HG02759 (cell line): ENCODE measurements around the gene ZBTB45.
"Not testable (repeated sequence)": the region's sequence is repeated elsewhere in the genome, so short reads cannot be mapped to it uniquely, and the experiment has no call there.

ENCODE experiments used
- ATAC-seq: cut with Tn5 transposase; IDR thresholded peaks from one replicate; pipeline ENCODE4 v1.9.1; 2021; ENCODE audit warnings: mild to moderate bottlenecking, moderate library complexity; ENCODE audit not compliant: unreplicated experiment

The ZBTB45 gene

DNA sequence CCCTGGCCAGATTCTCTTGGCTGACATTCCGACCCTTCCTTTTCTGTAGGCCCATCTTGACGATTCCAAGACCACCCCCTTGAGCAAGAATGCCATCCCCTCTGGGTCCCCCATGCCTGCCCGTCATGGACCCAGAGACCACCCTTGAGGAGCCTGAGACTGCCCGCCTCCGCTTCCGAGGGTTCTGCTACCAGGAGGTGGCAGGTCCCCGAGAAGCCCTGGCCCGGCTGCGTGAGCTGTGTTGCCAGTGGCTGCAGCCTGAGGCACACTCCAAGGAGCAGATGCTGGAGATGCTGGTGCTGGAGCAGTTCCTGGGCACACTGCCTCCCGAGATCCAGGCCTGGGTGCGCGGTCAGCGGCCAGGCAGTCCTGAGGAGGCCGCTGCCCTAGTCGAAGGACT is 42.5 kb downstream of the ZBTB45 start:
- ATAC-seq: no peak

- no peak for ATAC-seq
Measured at GRCh38 chr19:58476498-58477015, 43.1 kb downstream of the ZBTB45 start.

- ATAC-seq: peak; percentile 88
Measured at GRCh38 chr19:58475714-58476497, 43.7 kb downstream of the ZBTB45 start, which contains the start of gene ZNF446. ZNF446 (plus strand) TSS chr19:58476352; CDS start chr19:58477219, 867 bp downstream.

DNA sequence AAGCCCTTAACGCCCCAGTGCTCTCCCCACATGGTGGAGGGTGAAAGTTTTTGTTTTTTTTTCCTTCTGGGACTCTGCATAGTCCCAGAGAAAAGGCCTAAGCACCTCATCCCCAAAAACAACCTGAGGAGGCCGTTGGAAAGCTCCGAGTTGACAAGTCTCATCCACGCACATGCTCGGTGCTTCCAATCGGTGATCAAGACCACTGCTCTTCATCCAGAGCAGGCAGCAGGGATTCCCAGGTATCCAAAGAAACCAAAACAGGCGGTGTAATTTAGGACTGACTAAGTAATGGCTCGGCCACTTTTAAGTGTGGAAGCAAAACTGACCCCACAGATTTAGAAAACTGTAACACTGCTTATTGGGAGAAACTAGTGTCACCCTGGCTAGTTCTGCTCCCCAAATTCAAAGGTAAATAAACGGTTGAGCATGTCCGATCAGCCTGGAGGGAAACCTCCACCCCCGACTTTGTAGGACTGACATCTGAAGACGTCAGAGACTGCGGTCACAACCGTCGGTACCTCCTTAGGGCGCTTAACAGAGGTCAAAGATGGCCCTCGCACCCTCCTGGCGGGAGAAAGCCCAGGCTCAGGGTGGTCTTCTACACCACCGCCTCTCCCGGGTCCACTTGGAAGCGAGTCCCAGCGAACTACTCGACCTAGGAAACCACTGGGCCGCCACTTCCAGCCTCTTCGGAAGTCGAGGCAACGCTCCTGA is 44.5 kb downstream of the ZBTB45 start:
- ATAC-seq: peak; percentile 2

DNA sequence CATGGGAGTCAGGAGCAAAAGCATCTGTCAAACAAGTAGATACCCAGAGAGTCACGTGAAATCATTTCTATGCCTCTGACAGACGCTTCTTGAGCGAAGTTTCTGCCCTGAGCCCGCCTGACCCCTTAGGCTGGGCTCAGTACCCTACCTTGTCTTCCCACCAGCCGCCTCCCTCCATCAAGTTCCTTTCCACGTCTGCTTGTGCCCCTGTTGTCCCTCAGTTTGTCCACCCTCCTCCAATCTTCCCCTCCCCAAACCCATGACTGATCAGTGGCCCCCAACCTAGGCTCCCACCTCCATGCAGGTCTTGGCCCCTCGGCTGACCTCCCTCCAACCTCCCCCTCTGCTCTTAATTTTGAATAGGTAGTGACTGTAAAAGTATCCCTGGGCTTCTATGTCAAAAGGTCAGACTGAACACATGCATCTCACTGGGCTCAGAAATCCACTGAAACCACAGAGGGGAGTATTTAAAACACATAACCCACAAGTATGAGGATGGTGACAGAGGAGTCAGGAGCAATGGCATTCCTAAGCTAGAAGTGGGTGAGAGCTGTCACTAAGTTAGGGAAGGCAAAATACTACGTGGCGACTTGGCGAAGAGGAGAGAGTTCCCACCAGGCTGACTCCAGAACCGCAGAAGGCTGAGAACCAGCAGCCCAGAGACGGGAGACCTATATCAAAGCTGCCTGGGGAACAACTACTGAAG is 45.2 kb downstream of the ZBTB45 start:
- ATAC-seq: no peak

DNA sequence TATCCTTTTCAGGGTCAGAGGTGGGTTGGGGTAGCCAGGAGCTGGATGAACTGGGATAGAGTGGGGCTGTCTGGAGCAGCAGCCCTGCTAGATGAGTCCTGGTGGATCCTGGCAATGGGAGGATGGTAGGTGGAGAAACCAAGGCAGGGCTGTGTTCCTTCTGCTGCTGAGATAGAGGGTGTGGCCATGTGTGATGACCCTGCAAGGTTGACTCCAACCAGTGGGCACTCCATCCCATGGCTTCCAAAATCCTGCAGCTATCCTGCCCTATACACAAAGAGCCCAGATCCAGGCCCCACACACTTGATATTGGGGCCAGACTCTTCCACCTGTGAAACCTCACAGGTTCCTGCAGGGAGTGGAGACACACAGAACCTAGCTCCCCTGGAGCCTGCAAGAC is 45.8 kb downstream of the ZBTB45 start:
- ATAC-seq: no peak

GRCh38 chr19:58471736-58472135 is 47.9 kb downstream of the ZBTB45 start:
- ATAC-seq: no peak

DNA sequence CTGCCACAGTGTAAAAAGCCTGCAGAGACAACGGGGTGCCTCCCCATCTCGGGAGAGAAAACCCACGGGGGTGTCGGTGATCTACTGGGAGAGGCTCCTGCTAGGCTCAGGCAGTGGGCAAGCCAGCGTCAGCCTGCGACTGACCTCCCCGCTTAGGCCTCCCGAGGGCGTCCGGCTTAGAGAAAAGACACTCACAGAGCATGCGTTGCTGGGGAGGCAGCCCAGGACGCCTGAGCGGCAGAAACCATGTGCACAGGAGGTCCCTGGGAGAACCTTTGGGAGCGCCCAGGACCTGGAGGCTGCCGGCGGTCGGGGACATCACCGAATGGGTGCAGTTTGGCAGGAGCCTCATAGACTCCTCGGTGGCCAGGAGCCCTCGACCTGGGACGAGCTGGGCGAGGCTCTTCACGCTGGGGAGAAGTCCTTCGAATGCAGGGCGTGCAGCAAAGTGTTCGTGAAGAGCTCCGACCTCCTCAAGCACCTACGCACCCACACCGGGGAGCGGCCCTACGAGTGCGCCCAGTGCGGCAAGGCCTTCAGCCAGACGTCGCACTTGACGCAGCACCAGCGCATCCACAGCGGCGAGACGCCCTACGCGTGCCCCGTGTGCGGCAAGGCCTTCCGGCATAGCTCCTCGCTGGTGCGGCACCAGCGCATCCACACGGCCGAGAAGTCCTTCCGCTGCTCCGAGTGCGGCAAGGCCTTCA is 48.6 kb downstream of the ZBTB45 start:
- not testable (repeated sequence) for ATAC-seq

- no peak for ATAC-seq
Measured at GRCh38 chr19:58469241-58470013, 50.2 kb downstream of the ZBTB45 start.

- no peak for ATAC-seq
Measured at GRCh38 chr19:58468216-58468839, 51.3 kb downstream of the ZBTB45 start.

DNA sequence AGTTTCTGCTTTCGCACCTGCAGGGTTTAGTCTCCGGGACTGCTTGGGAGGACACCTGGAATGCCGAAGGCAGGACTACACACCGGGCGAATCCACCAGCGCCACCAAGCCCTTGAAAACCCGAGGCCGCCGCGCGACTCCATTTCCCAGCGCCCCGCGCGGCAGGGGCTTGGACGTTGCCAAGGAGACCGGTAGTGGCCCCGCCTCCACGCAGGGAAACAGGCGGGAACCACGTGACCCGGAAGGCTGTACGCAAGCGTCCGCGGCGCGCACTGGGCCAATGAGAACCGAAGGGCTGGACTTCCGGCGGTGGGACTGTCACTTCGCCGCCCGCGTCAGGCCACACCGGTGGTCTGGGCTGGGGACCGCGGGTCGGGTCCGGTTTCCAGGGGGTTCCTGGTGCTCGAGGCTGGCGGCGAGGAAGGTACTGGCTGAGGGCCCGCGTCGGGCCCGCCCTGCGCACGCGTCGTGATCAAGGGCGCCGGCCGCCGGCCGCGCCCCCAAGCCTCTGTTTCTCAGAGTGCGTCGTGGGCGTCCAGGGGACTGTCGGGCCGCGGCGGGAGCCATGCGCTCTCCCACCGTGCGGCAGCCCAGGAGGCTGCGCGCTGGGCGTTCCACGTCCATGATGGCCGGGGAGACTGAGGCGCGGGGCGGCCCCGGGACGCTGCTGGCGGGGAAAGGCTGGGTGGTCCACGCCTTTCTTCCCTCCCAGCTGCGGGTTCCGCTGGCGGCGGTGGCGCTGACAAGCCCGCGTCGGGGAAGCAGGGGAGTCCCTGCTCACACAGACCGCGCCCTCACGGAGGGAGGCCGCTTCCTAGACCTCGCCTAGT is 52.6 kb downstream of the ZBTB45 start, which contains the start of gene ZNF324:
Gene ZNF324, plus strand, starts transcription at position 321 of the 830 bp plus-strand sequence. CDS start 2,106 bp downstream, outside the sequence.
- ATAC-seq: peak; percentile 96

DNA sequence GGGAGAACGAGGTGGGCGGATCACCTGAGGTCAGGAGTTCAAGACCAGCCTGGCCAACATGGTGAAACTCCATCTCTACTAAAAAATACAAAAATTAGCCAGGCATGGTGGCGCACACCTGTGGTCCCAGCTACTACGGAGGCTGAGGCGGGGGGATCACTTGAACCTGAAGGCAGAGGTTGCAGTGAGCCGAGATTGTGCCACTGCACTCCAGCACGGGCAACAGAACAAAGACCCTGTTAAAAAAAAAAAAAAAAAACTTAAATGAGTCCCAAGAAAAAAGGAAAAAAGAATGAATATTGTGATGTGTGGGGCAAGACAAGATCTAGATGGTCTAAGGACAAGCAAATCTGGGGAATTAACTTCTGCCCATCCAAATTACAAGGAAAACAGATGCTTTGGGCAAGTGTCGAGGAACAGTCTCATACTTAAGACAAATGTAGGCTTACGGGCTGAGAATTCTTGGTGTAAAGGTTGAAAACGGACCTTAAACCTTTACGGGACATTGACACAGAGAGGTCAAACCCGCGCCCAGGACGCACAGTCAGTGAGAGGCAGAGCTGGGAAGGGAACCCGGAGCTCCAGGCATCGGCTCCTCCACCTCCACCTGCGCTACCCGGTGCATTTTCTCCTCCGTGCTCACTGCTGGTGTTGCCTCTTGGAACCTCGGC is 53.4 kb downstream of the ZBTB45 start:
- ATAC-seq: peak; percentile 19
